BJ (cell line): ENCODE measurements around the gene SHISA9. TPM values are rescaled to one million over a fixed set of nuclear protein-coding genes. Genes with fewer than 3 reads are reported as not detected.

Source experiments
- CTCF ChIA-PET: fragments of 350-600 bp; formaldehyde crosslinking; extraction: SDS; loops from one replicate; lab custom pipeline; 2021; ENCODE audit warnings: antibody characterized with exemption, inconsistent platforms; lab: Yijun Ruan, JAX
- POLR2A ChIA-PET: fragments of 300-600 bp; sonication (Branson Sonifier 250); formaldehyde crosslinking; extraction: SDS; loops from one replicate; lab custom pipeline; 2021; ENCODE audit warnings: antibody characterized with exemption; lab: Charles Lee
- DNase-seq: peaks from one replicate; pipeline ENCODE4 v3.0.0-alpha.2; 2011; ENCODE audit warnings: low read depth
- H3K27me3 ChIP-seq: 2 replicates; pipeline ENCODE4 v1.6.0; 2011; ENCODE audit warnings: low read length; ENCODE audit not compliant: control insufficient read depth, insufficient read depth
- H3K36me3 ChIP-seq: 2 replicates; pipeline ENCODE4 v1.5.1; 2011; ENCODE audit warnings: low read length; ENCODE audit not compliant: control insufficient read depth, insufficient read depth
- H3K4me3 ChIP-seq: 2 replicates; pipeline ENCODE4 v1.5.1; 2011; ENCODE audit warnings: low read depth, mild to moderate bottlenecking, control low read depth, low read length
- polyA plus RNA-seq: library from polyadenylated mRNA; depleted of rRNA; stranded (reverse); fragments of >200 nt; gene quantifications from 2 replicates; pipeline ENCODE4 v1.2.3, GENCODE V29; 2011
- TF ChIP-seq, protein P1 (sequence below): IDR thresholded peaks from 2 replicates; pipeline ENCODE4 v1.5.1; 2011; ENCODE audit warnings: low read depth, mild to moderate bottlenecking, control low read depth, inconsistent platforms, low read length, moderate library complexity; ENCODE audit not compliant: insufficient read depth

Gene SHISA9
- polyA plus RNA-seq, 1 experiment = not detected

DNA sequence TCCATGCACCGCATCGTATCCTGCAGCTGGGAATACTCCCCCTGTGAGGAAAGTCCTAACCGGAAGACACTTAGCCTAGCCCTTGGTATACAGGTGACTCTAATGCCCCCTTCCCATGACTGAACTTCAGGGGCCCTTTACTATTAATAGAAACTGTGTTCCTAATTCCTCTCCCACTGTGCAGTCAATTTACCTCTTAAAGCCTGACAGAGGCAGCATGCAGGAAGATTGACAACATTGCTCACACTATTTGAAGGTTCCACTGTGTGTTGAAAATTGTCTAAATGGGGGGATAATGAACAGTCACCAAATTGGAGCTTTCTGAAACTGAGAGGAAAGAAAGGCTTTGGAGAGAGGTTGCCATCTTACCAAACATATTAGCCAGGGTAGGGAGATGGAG is 222.6 kb downstream of the SHISA9 start:
- H3K36me3 ChIP-seq = no peaks in the 10 kb centered on the region
- H3K4me3 ChIP-seq = no peak overlapping the region
- ChIA-PET POLR2A (no interaction called here), CTCF (interaction anchor here (2.0 kb wide), 1 partner anchor 330 kb away, joined by 5 read pairs; no protein-coding TSS in a partner anchor)
- H3K27me3 ChIP-seq = no peaks in the 10 kb centered on the region
- no peak for DNase-seq
- TF ChIP-seq, protein P1, sequence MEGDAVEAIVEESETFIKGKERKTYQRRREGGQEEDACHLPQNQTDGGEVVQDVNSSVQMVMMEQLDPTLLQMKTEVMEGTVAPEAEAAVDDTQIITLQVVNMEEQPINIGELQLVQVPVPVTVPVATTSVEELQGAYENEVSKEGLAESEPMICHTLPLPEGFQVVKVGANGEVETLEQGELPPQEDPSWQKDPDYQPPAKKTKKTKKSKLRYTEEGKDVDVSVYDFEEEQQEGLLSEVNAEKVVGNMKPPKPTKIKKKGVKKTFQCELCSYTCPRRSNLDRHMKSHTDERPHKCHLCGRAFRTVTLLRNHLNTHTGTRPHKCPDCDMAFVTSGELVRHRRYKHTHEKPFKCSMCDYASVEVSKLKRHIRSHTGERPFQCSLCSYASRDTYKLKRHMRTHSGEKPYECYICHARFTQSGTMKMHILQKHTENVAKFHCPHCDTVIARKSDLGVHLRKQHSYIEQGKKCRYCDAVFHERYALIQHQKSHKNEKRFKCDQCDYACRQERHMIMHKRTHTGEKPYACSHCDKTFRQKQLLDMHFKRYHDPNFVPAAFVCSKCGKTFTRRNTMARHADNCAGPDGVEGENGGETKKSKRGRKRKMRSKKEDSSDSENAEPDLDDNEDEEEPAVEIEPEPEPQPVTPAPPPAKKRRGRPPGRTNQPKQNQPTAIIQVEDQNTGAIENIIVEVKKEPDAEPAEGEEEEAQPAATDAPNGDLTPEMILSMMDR = no peak

DNA sequence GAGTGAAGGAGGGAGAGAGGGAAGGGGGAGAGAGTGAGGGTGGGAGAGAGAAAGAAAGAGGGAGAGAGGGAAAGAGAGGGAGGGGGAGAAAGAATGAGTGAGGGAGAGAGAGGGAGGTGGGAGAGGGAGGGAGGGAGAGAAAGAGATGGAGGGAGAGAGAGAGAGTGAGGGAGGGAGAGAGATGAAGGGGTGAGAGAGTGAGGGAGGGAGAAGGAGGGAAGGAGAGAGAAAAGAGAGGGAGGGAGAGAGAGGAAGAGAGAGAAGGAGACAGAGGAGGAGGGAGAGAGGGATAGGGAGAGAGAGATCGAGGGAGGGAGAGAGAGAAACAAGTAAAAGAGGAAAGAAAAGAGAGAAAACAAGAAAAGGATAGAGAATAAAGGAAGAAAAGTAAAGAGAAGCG is 225.7 kb downstream of the SHISA9 start:
- CTCF ChIA-PET = no interaction called here
- no peak for DNase-seq
- Histone ChIP-seq H3K4me3 (no peak overlapping the region), H3K36me3 (no peaks in the 10 kb centered on the region), H3K27me3 (no peaks in the 10 kb centered on the region)
- TF ChIP-seq, protein P1 = no peak
- POLR2A ChIA-PET = no interaction called here

DNA sequence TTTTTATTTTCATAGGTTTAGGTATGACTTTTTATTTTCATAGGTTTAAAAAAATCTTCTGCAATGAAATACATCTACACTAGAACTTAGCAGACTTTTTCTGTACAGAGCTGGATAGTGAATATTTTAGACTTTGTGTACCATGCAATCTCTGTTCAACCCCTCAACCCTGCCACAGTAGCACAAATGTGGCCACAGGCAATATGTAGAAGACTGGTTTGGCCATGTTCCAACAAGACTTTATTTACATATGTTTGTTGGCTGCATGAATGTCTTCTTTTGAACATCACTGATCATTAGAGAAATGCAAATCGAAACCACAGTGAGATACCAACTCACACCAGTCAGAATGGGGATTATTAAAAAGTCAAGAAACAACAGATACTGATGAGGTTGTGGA is 229.2 kb downstream of the SHISA9 start:
- POLR2A ChIA-PET = no interaction called here

DNA sequence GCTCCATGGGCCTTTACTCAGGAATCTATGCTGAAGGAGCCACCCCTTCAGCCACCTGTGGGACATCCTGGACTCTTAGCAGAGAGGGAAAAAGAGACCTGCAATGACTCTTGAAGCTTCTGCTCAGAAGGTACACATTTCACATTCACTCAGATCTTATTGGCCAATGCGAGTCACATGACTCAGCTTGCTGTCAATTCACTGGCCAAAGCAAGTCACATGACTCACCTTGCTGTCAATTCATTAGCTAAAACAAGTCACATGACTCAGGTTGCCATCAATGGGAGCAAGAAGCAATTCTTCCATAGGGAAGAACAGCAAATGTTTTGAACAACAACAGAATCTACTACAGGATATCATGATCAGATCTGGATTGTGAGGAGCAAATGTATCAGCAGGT is 233.4 kb downstream of the SHISA9 start:
- no peaks in the 10 kb centered on the region for H3K27me3 ChIP-seq
- H3K4me3 ChIP-seq = no peak overlapping the region
- TF ChIP-seq, protein P1 = no peak
- ChIA-PET CTCF (interaction anchor here (0.5 kb wide), 1 partner anchor 314 kb away, joined by 4 read pairs; no protein-coding TSS in a partner anchor), POLR2A (no interaction called here)
- no peak for DNase-seq
- no peaks in the 10 kb centered on the region for H3K36me3 ChIP-seq

More for the DNA sequence above, 229.2 kb downstream of the SHISA9 start:
- CTCF ChIA-PET = no interaction called here
- Histone ChIP-seq H3K36me3 (no peaks in the 10 kb centered on the region), H3K4me3 (no peak overlapping the region), H3K27me3 (no peaks in the 10 kb centered on the region)
- TF ChIP-seq, protein P1 = no peak
- DNase-seq = no peak

DNA sequence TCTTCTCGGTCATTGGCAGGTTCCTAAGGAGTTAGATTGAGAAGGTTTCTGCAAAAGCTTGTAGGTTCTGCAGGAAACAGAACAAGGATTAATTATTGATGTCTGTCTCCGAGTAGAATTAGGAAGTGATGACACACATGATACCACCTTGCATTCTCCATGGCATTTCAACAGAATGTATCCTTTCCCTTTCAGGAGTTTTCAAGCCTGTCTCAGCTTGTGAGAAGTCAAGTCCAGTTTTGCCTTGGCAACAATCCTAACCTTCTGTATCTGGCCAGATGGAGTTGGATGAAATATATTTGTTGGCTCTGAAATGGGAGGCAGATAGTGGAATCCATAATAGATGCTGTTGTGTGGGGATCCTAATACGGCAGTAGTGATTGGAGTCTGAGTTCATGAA is 235.5 kb downstream of the SHISA9 start:
- H3K36me3 ChIP-seq = no peaks in the 10 kb centered on the region

More for the DNA sequence above, 235.5 kb downstream of the SHISA9 start:
- DNase-seq = no peak
- H3K27me3 ChIP-seq = no peaks in the 10 kb centered on the region
- TF ChIP-seq, protein P1 = no peak
- CTCF ChIA-PET = no interaction called here
- no peak overlapping the region for H3K4me3 ChIP-seq
- POLR2A ChIA-PET = no interaction called here
